ENCODE results near the gene CFAP46.

The CFAP46 gene

GRCh38 chr10:132929953-132930548, 12.3 kb downstream of the CFAP46 start:
- no peak for TF ChIP-seq CTCF (conservative IDR thresholded peaks at IDR 0.05; ENCODE audit: low read depth, low read length)
- no peak overlapping the region for H3K4me3 ChIP-seq (ENCODE audit: low read depth, low read length)
- no peak for DNase-seq (ENCODE audit: low read depth)

GRCh38 chr10:132929480-132929879, 12.9 kb downstream of the CFAP46 start:
- TF ChIP-seq CTCF (conservative IDR thresholded peaks at IDR 0.05; ENCODE audit: low read depth, low read length): no peak
- no peak for DNase-seq (ENCODE audit: low read depth)
- H3K4me3 ChIP-seq (ENCODE audit: low read depth, low read length): no peak overlapping the region

- no peak overlapping the region for H3K4me3 ChIP-seq (ENCODE audit: low read depth, low read length)
- no peak for DNase-seq (ENCODE audit: low read depth)
- no peak for TF ChIP-seq CTCF (conservative IDR thresholded peaks at IDR 0.05; ENCODE audit: low read depth, low read length)
These were observed 14.1 kb downstream of the CFAP46 start for GRCh38 chr10:132928261-132928660.

GRCh38 chr10:132927824-132928223, 14.5 kb downstream of the CFAP46 start:
- H3K4me3 ChIP-seq (ENCODE audit: low read depth, low read length): no peak overlapping the region
- DNase-seq (ENCODE audit: low read depth): no peak
- no peak for TF ChIP-seq CTCF (conservative IDR thresholded peaks at IDR 0.05; ENCODE audit: low read depth, low read length)

- no peak overlapping the region for H3K4me3 ChIP-seq (ENCODE audit: low read depth, low read length)
- no peak for TF ChIP-seq CTCF (conservative IDR thresholded peaks at IDR 0.05; ENCODE audit: low read depth, low read length)
- no peak for DNase-seq (ENCODE audit: low read depth)
These were observed 15.4 kb downstream of the CFAP46 start for GRCh38 chr10:132926777-132927650.

- no peak for DNase-seq (ENCODE audit: low read depth)
- H3K4me3 ChIP-seq (ENCODE audit: low read depth, low read length): no peak overlapping the region
- no peak for TF ChIP-seq CTCF (conservative IDR thresholded peaks at IDR 0.05; ENCODE audit: low read depth, low read length)
These were observed 16.3 kb downstream of the CFAP46 start for GRCh38 chr10:132926070-132926469.
